SK-N-SH (cell line): ENCODE results near the gene JMJD4. TPM values are rescaled to one million over a fixed set of nuclear protein-coding genes. Genes with fewer than 3 reads are reported as not detected.

ENCODE experiments used
- CTCF ChIA-PET: fragments of 300-600, 350-600 bp; formaldehyde crosslinking; extraction: SDS; loops from one replicate; lab custom pipeline; 2021; lab: Yijun Ruan, JAX
- POLR2A ChIA-PET: fragments of 350-600 bp; sonication (Branson Sonifier 250); formaldehyde crosslinking; extraction: SDS; loops from one replicate; lab custom pipeline; 2020; ENCODE audit warnings: antibody characterized with exemption, inconsistent platforms; lab: Yijun Ruan, JAX
- DNase-seq: peaks from one replicate; pipeline ENCODE4 v3.0.0; 2012
- H2AFZ ChIP-seq: fragments of 200-600 bp; sonication (generic); 2 replicates; pipeline ENCODE4 v1.8.1; 2016; ENCODE audit warnings: antibody characterized with exemption, mild to moderate bottlenecking, low read depth
- H3F3A ChIP-seq: fragments of 200-600 bp; sonication (generic); replicated peaks from 2 replicates; pipeline ENCODE3; 2016; ENCODE audit warnings: antibody characterized with exemption, mild to moderate bottlenecking; ENCODE audit not compliant: insufficient read depth
- H3K27ac ChIP-seq, 2 experiments: fragments of 200-500 bp in 1 of 2; fragments of 200-600 bp in 1 of 2; sonication (Bioruptor generic) in 1 of 2; sonication (generic), shearing (Covaris generic) in 1 of 2; 2 replicates each; pipeline versions ENCODE4 v1.5.1 to v1.6.1; 2014 to 2016; ENCODE audit warnings: low read depth in 2 of 2, inconsistent platforms in 1 of 2, low read length in 1 of 2, mild to moderate bottlenecking in 1 of 2, mixed read lengths in 1 of 2
- H3K27me3 ChIP-seq: fragments of 200-600 bp; sonication (generic), shearing (Covaris generic); 2 replicates; pipeline ENCODE4 v1.6.1; 2016; ENCODE audit warnings: mixed run types; ENCODE audit not compliant: insufficient read depth
- H3K36me3 ChIP-seq, 2 experiments: fragments of 200-500 bp in 1 of 2; fragments of 200-600 bp in 1 of 2; sonication (Bioruptor generic) in 1 of 2; sonication (generic) in 1 of 2; replicated peaks in 1 of 2; 2 replicates each; pipeline versions ENCODE3 to v1.5.1; 2014 to 2016; ENCODE audit warnings: low read length in 1 of 2, mild to moderate bottlenecking in 1 of 2; ENCODE audit not compliant: insufficient read depth in 2 of 2, control insufficient read depth in 1 of 2
- H3K4me1 ChIP-seq, 2 experiments: fragments of 200-500 bp in 1 of 2; fragments of 200-600 bp in 1 of 2; sonication (Bioruptor generic) in 1 of 2; sonication (generic), shearing (Covaris generic) in 1 of 2; 2 replicates each; pipeline versions ENCODE4 v1.5.1 to v1.6.1; 2014 to 2016; ENCODE audit warnings: low read depth in 1 of 2, low read length in 1 of 2, mixed run types in 1 of 2; ENCODE audit not compliant: insufficient read depth in 2 of 2, control insufficient read depth in 1 of 2
- H3K4me2 ChIP-seq: fragments of 200-600 bp; sonication (generic), shearing (Covaris generic); 2 replicates; pipeline ENCODE4 v1.6.1; 2017; ENCODE audit warnings: mixed run types
- H3K4me3 ChIP-seq, 2 experiments: fragments of 200-500 bp in 1 of 2; fragments of 200-600 bp in 1 of 2; sonication (Bioruptor generic) in 1 of 2; sonication (generic), shearing (Covaris generic) in 1 of 2; 2 replicates each; pipeline versions ENCODE4 v1.5.1 to v1.8.1; 2014 to 2016; ENCODE audit warnings: low read depth in 2 of 2, inconsistent platforms in 1 of 2, low read length in 1 of 2, mild to moderate bottlenecking in 1 of 2, mixed read lengths in 1 of 2, moderate library complexity in 1 of 2
- H3K79me2 ChIP-seq: fragments of 200-600 bp; sonication (generic); 2 replicates; pipeline ENCODE4 v1.8.1; 2017; ENCODE audit warnings: mild to moderate bottlenecking; ENCODE audit not compliant: insufficient read depth
- H3K9ac ChIP-seq: fragments of 200-600 bp; sonication (generic); 2 replicates; pipeline ENCODE4 v1.6.1; 2017; ENCODE audit warnings: mixed run types
- H3K9me2 ChIP-seq: fragments of 200-600 bp; sonication (generic); 2 replicates; pipeline ENCODE4 v1.6.1; 2017; ENCODE audit warnings: mixed run types
- H3K9me3 ChIP-seq: fragments of 200-600 bp; sonication (generic); 2 replicates; pipeline ENCODE4 v1.6.1; 2017; ENCODE audit warnings: mixed run types, mild to moderate bottlenecking, moderate library complexity
- H4K20me1 ChIP-seq: fragments of 200-600 bp; sonication (generic); 2 replicates; pipeline ENCODE4 v1.6.1; 2017; ENCODE audit warnings: mild to moderate bottlenecking, mixed run types; ENCODE audit not compliant: insufficient read depth
- ELF1 ChIP-seq: IDR thresholded peaks from 2 replicates; pipeline ENCODE4 v1.4.0; 2012
- EP300 ChIP-seq, 2 experiments: IDR thresholded peaks; 2 replicates each; pipeline versions ENCODE4 v1.4.0 to v1.6.1; 2012; ENCODE audit warnings: borderline replicate concordance in 1 of 2, low read depth in 1 of 2, low read length in 1 of 2
- EZH2phosphoT487 ChIP-seq: fragments of 200-600 bp; sonication (generic); IDR thresholded peaks from 2 replicates; pipeline ENCODE4 v1.6.1; 2017; ENCODE audit warnings: low read depth, mixed run types, mild to moderate bottlenecking, antibody characterized with exemption, moderate library complexity, borderline replicate concordance
- FOSL2 ChIP-seq: IDR thresholded peaks from 2 replicates; pipeline ENCODE4 v1.4.0; 2012; ENCODE audit warnings: low read depth, mild to moderate bottlenecking, moderate library complexity, borderline replicate concordance
- FOXM1 ChIP-seq: IDR thresholded peaks from 2 replicates; pipeline ENCODE4 v1.4.0; 2012; ENCODE audit warnings: low read depth, mild to moderate bottlenecking
- JUND ChIP-seq: IDR thresholded peaks from 2 replicates; pipeline ENCODE4 v1.4.0; 2012
- MEF2A ChIP-seq: IDR thresholded peaks from 2 replicates; pipeline ENCODE4 v1.4.0; 2012; ENCODE audit warnings: low read depth, borderline replicate concordance
- NRF1 ChIP-seq: IDR thresholded peaks from 2 replicates; pipeline ENCODE4 v1.6.1; 2012; ENCODE audit warnings: low read depth, mild to moderate bottlenecking, low read length
- RAD21 ChIP-seq: IDR thresholded peaks from 2 replicates; pipeline ENCODE4 v1.6.1; 2012; ENCODE audit warnings: mild to moderate bottlenecking, low read length
- RCOR1 ChIP-seq: fragments of 150-350 bp; IDR thresholded peaks from 2 replicates; pipeline ENCODE4 v1.6.1; 2017; ENCODE audit warnings: antibody characterized with exemption, low read length
- RFX5 ChIP-seq: IDR thresholded peaks from 2 replicates; pipeline ENCODE4 v1.6.1; 2012; ENCODE audit warnings: mild to moderate bottlenecking, improper control_type of control experiment, low read length
- RXRA ChIP-seq: IDR thresholded peaks from 2 replicates; pipeline ENCODE4 v1.4.0; 2012; ENCODE audit warnings: low read depth, mild to moderate bottlenecking, borderline replicate concordance
- SMC3 ChIP-seq: IDR thresholded peaks from 2 replicates; pipeline ENCODE4 v1.6.1; 2012; ENCODE audit warnings: low read depth, low read length, improper control_type of control experiment
- TAF1 ChIP-seq: IDR thresholded peaks from 2 replicates; pipeline ENCODE4 v1.6.1; 2012; ENCODE audit warnings: low read depth, mild to moderate bottlenecking, low read length, moderate library complexity, borderline replicate concordance
- TEAD4 ChIP-seq: IDR thresholded peaks from 2 replicates; pipeline ENCODE4 v1.4.0; 2012; ENCODE audit warnings: mild to moderate bottlenecking, borderline replicate concordance; ENCODE audit not compliant: insufficient read depth
- WGBS: methylation state at CpG from one replicate; pipeline ENCODE4 v1.1.6; 2017; ENCODE audit warnings: low lambda C conversion rate; 5-methylcytosine and 5-hydroxymethylcytosine counted together
- polyA plus RNA-seq, 3 experiments: library from polyadenylated mRNA; depleted of rRNA; stranded (reverse); fragments of >200 nt; gene quantifications; 2 replicates each; pipeline ENCODE4 v1.2.3, GENCODE V29; 2012
- TF ChIP-seq, protein P1 (sequence below): fragments of 200-600 bp; sonication (generic); IDR thresholded peaks from 2 replicates; pipeline ENCODE4 v1.6.1; 2017; ENCODE audit warnings: antibody characterized with exemption, mild to moderate bottlenecking, moderate library complexity
- TF ChIP-seq, protein P2 (sequence below): fragments of 150-350 bp; IDR thresholded peaks from 2 replicates; pipeline ENCODE4 v1.6.1; 2016; ENCODE audit warnings: mild to moderate bottlenecking, low read depth, low read length
- TF ChIP-seq, protein P3 (sequence below): IDR thresholded peaks from 2 replicates; pipeline ENCODE4 v1.6.1; 2012; ENCODE audit warnings: mild to moderate bottlenecking, low read depth, low read length, moderate library complexity

The JMJD4 gene
- polyA plus RNA-seq, 1 of the 3 experiments (the other 2 are of a cell fraction), result 15.0 TPM

DNA sequence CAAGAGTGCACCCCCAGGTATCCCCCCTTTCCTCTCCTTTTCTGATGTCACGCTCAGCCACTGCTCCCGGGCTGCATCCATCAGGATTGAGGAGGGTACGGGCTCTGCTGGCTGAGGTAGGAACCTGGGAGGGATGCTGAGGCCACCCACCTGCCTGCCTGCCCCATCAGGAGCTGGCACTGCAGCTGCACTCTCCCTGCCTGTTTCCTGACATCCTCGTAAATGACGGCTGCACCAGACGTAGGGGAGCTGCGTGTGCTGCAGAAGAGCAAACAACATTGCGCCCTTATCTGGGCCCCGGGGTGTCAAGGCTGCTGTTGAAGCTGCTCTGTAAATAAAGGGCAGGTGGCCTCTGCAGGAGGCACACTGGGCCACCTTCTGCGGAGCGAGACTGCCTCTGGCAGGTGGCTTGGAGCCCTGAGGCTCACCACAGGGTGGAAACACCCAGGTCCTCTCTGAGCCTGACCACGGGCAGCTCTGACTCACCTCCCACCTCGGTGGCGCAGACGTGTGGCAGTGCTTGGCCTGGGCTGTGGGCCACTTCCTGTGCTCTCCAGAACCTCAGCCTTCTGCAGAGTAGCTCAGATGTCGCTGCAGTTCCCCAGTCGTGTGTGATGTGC is 31.0 kb upstream of the JMJD4 start:
- Histone ChIP-seq H3K9ac (no peak overlapping the region), H3F3A (peaks cover 3% of the 10 kb centered on the region), H3K4me3 (no peak overlapping the region), H3K27ac (no peak overlapping the region), H3K4me1 (peaks cover 4 to 15% of the 10 kb centered on the region in 2 experiments; a peak in 2 of 4 replicates), H3K9me2 (no peaks in the 10 kb centered on the region), H2AFZ (no peak overlapping the region), H3K79me2 (peaks cover 27% of the 10 kb centered on the region), H4K20me1 (peaks cover 26% of the 10 kb centered on the region), H3K27me3 (no peaks in the 10 kb centered on the region), H3K9me3 (no peaks in the 10 kb centered on the region), H3K4me2 (no peak overlapping the region), H3K36me3 (peaks cover 7 to 49% of the 10 kb centered on the region in 2 experiments)
- 70% methylated on average over 9 of the region's 17 CpGs for WGBS
- ChIA-PET CTCF (interaction anchor here (1.1 to 4.9 kb wide), 4 partner anchors 9 to 238 kb away, joined by 3 to 70 read pairs (median 4); partner anchors contain the start of gene WNT9A), POLR2A (no interaction called here)
- DNase-seq, result no peak
- TF ChIP-seq, protein P1, sequence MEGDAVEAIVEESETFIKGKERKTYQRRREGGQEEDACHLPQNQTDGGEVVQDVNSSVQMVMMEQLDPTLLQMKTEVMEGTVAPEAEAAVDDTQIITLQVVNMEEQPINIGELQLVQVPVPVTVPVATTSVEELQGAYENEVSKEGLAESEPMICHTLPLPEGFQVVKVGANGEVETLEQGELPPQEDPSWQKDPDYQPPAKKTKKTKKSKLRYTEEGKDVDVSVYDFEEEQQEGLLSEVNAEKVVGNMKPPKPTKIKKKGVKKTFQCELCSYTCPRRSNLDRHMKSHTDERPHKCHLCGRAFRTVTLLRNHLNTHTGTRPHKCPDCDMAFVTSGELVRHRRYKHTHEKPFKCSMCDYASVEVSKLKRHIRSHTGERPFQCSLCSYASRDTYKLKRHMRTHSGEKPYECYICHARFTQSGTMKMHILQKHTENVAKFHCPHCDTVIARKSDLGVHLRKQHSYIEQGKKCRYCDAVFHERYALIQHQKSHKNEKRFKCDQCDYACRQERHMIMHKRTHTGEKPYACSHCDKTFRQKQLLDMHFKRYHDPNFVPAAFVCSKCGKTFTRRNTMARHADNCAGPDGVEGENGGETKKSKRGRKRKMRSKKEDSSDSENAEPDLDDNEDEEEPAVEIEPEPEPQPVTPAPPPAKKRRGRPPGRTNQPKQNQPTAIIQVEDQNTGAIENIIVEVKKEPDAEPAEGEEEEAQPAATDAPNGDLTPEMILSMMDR, result no peak
- TF ChIP-seq TEAD4 (no peak), MEF2A (no peak), RXRA (no peak), FOSL2 (no peak)

DNA sequence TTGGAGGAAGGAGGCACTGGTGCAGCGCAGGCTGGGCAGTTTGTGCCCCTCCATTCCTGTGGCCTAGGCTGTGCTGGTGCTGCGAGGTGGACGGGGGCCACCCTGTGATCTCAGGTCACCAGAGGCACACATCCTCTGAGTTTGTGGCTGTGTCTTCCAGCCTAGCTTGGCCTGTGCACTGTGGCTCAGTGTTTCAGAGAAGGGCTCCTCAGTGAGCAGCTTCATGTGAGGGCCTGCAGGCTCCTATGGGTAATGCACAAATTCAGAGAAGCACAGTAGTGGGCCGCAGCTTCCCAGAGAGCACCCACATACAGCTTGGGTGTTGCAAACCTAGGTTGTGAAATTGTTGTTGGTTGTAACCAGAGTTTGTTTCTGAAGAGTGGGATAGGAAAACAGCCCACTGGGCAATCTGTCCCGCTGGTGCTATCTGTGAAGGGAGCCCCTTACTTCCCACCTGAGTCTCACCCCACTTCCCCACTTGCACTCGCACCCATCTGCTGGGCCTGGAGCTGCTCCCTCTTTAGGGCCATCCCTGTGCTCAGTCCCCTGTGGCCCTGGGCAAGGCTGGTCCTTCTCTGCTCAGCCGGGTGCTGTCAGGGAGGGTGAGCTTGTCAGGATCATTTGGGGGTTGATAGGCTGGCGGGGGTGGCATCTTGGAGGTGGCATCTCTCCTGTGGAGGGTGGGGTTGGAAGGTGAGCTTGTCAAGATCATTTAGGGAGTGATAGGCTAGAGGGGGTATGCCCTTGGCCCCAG is 30.3 kb upstream of the JMJD4 start:
- Histone ChIP-seq H3K27me3 (no peaks in the 10 kb centered on the region), H3K4me3 (no peak overlapping the region), H3K9ac (no peak overlapping the region), H3F3A (peaks cover 4% of the 10 kb centered on the region), H4K20me1 (peaks cover 29% of the 10 kb centered on the region), H2AFZ (no peak overlapping the region), H3K4me2 (no peak overlapping the region), H3K36me3 (peaks cover 10 to 49% of the 10 kb centered on the region in 2 experiments), H3K9me3 (no peaks in the 10 kb centered on the region), H3K79me2 (peaks cover 33% of the 10 kb centered on the region), H3K9me2 (no peaks in the 10 kb centered on the region), H3K27ac (no peak overlapping the region), H3K4me1 (peaks cover 4 to 15% of the 10 kb centered on the region in 2 experiments; a peak in 2 of 4 replicates)
- CTCF ChIA-PET, result interaction anchor here (0.7 to 4.9 kb wide), 5 partner anchors 8 to 239 kb away, joined by 3 to 70 read pairs (median 4); partner anchors contain the start of gene WNT9A
- no peak for DNase-seq
- POLR2A ChIA-PET, result no interaction called here
- TF ChIP-seq RAD21, result no peak
- TF ChIP-seq JUND, result no peak
- no peak for TF ChIP-seq RXRA
- TF ChIP-seq FOXM1, result no peak
- TF ChIP-seq TAF1, result no peak
- TF ChIP-seq, protein P2, sequence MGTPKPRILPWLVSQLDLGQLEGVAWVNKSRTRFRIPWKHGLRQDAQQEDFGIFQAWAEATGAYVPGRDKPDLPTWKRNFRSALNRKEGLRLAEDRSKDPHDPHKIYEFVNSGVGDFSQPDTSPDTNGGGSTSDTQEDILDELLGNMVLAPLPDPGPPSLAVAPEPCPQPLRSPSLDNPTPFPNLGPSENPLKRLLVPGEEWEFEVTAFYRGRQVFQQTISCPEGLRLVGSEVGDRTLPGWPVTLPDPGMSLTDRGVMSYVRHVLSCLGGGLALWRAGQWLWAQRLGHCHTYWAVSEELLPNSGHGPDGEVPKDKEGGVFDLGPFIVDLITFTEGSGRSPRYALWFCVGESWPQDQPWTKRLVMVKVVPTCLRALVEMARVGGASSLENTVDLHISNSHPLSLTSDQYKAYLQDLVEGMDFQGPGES, result no peak
- TF ChIP-seq MEF2A, result no peak
- no peak for TF ChIP-seq EP300 (IDR thresholded peaks at IDR 0.05; ENCODE audit: borderline replicate concordance in 1 of 2, low read depth in 1 of 2, low read length in 1 of 2)
- TF ChIP-seq, protein P3, sequence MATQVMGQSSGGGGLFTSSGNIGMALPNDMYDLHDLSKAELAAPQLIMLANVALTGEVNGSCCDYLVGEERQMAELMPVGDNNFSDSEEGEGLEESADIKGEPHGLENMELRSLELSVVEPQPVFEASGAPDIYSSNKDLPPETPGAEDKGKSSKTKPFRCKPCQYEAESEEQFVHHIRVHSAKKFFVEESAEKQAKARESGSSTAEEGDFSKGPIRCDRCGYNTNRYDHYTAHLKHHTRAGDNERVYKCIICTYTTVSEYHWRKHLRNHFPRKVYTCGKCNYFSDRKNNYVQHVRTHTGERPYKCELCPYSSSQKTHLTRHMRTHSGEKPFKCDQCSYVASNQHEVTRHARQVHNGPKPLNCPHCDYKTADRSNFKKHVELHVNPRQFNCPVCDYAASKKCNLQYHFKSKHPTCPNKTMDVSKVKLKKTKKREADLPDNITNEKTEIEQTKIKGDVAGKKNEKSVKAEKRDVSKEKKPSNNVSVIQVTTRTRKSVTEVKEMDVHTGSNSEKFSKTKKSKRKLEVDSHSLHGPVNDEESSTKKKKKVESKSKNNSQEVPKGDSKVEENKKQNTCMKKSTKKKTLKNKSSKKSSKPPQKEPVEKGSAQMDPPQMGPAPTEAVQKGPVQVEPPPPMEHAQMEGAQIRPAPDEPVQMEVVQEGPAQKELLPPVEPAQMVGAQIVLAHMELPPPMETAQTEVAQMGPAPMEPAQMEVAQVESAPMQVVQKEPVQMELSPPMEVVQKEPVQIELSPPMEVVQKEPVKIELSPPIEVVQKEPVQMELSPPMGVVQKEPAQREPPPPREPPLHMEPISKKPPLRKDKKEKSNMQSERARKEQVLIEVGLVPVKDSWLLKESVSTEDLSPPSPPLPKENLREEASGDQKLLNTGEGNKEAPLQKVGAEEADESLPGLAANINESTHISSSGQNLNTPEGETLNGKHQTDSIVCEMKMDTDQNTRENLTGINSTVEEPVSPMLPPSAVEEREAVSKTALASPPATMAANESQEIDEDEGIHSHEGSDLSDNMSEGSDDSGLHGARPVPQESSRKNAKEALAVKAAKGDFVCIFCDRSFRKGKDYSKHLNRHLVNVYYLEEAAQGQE, result no peak
- TF ChIP-seq NRF1, result no peak
- TF ChIP-seq RCOR1, result no peak
- TF ChIP-seq FOSL2, result no peak
- TF ChIP-seq EZH2phosphoT487, result no peak
- no peak for TF ChIP-seq RFX5
- no peak for TF ChIP-seq SMC3
- no peak for TF ChIP-seq ELF1
- 98% methylated on average over 6 of the region's 8 CpGs for WGBS
